Breast epithelium (tissue), 3 donors: ENCODE measurements around the gene DMRTC1B.
"Not testable (repeated sequence)": the region's sequence is repeated elsewhere in the genome, so short reads cannot be mapped to it uniquely, and the experiment has no call there.

ENCODE experiments used
- CTCF ChIP-seq, 3 donors: fragments of 450-650 bp; IDR thresholded peaks; one replicate each; pipeline ENCODE4 v1.5.1; 2016 to 2017; ENCODE audit warnings: antibody characterized with exemption in 3 of 3, mild to moderate bottlenecking in 3 of 3, moderate library complexity in 3 of 3
- POLR2A ChIP-seq: fragments of 450-650 bp; IDR thresholded peaks from one replicate; pipeline ENCODE4 v1.6.1; 2016; ENCODE audit warnings: antibody characterized with exemption, mild to moderate bottlenecking, moderate library complexity

GRCh38 chrX:72783365-72783936, 6.8 kb downstream of the DMRTC1B start:
- TF ChIP-seq POLR2A; CTCF (IDR thresholded peaks at IDR 0.05): not testable (repeated sequence)
